Neural cell (in vitro differentiated cells): ENCODE results near the gene UBL4A. TPM values are rescaled to one million over a fixed set of nuclear protein-coding genes. Genes with fewer than 3 reads are reported as not detected.
A peak's percentile ranks its signal among the peaks of the same experiment; 100 is the strongest.

Experiments used
- H2AFZ ChIP-seq: fragments of 200-600, 300-800 bp; sonication (generic), shearing (Covaris generic); 2 replicates; pipeline ENCODE4 v1.6.0; 2014; ENCODE audit warnings: low read depth, mild to moderate bottlenecking, antibody characterized with exemption, low read length, moderate library complexity
- H3F3A ChIP-seq: fragments of 200-600 bp; shearing (Covaris generic); 2 replicates; pipeline ENCODE4 v1.6.1; 2016; ENCODE audit warnings: mild to moderate bottlenecking, moderate library complexity, mixed read lengths, antibody characterized with exemption, low read length; ENCODE audit not compliant: insufficient read depth, poor library complexity, severe bottlenecking
- H3K27ac ChIP-seq: fragments of 200-600, 300-800 bp; sonication (generic), shearing (Covaris generic); 2 replicates; pipeline ENCODE4 v1.5.1; 2014; ENCODE audit warnings: mild to moderate bottlenecking, low read length, moderate library complexity
- H3K27me3 ChIP-seq: fragments of 300-800, 200-600 bp; sonication (generic), shearing (Covaris generic); 2 replicates; pipeline ENCODE4 v1.6.0; 2014; ENCODE audit warnings: mild to moderate bottlenecking, low read depth, low read length, moderate library complexity; ENCODE audit not compliant: insufficient read depth
- H3K36me3 ChIP-seq: fragments of 300-800, 200-600 bp; sonication (generic), shearing (Covaris generic); 2 replicates; pipeline ENCODE4 v1.5.1; 2014; ENCODE audit warnings: mild to moderate bottlenecking, antibody characterized with exemption, low read length, moderate library complexity; ENCODE audit not compliant: insufficient read depth
- H3K4me2 ChIP-seq: fragments of 300-800, 200-600 bp; sonication (generic), shearing (Covaris generic); 2 replicates; pipeline ENCODE4 v1.6.0; 2014; ENCODE audit warnings: mild to moderate bottlenecking, low read length
- H3K4me3 ChIP-seq: fragments of 300-800, 200-600 bp; sonication (generic), shearing (Covaris generic); 2 replicates; pipeline ENCODE4 v1.5.1; 2014; ENCODE audit warnings: mild to moderate bottlenecking, low read length, moderate library complexity
- H3K79me2 ChIP-seq: fragments of 200-600 bp; shearing (Covaris generic); replicated peaks from 2 replicates; pipeline ENCODE4 v1.6.0; 2014; ENCODE audit warnings: mild to moderate bottlenecking, low read length, moderate library complexity; ENCODE audit not compliant: insufficient read depth
- H3K9ac ChIP-seq: fragments of 300-800, 200-600 bp; sonication (generic), shearing (Covaris generic); 2 replicates; pipeline ENCODE4 v1.6.1; 2016; ENCODE audit warnings: mild to moderate bottlenecking, low read length, mixed read lengths
- H3K9me2 ChIP-seq: fragments of 200-600 bp; shearing (Covaris generic); 2 replicates; pipeline ENCODE4 v1.6.1; 2016; ENCODE audit warnings: mild to moderate bottlenecking, low read length, mixed read lengths; ENCODE audit not compliant: insufficient read depth
- H3K9me3 ChIP-seq: fragments of 200-600, 300-800 bp; sonication (generic), shearing (Covaris generic); 2 replicates; pipeline ENCODE4 v1.6.1; 2016; ENCODE audit warnings: mild to moderate bottlenecking, mixed run types, low read length, moderate library complexity, mixed read lengths
- H4K20me1 ChIP-seq: fragments of 200-600 bp; shearing (Covaris generic); 2 replicates; pipeline ENCODE4 v1.6.1; 2016; ENCODE audit warnings: mild to moderate bottlenecking, mixed run types; ENCODE audit not compliant: insufficient read depth
- EP300 ChIP-seq: fragments of 450-650 bp; conservative IDR thresholded peaks from 2 replicates; pipeline ENCODE4 v1.6.1; 2014; ENCODE audit warnings: antibody characterized with exemption, mild to moderate bottlenecking, moderate library complexity; ENCODE audit not compliant: poor library complexity, severe bottlenecking
- EZH2 ChIP-seq: fragments of 200-600, 300-800 bp; shearing (Covaris generic), sonication (generic); IDR thresholded peaks from 2 replicates; pipeline ENCODE4 v1.6.1; 2014; ENCODE audit warnings: antibody characterized with exemption, low read length, borderline replicate concordance, mild to moderate bottlenecking; ENCODE audit not compliant: insufficient read depth, poor library complexity, severe bottlenecking
- MXI1 ChIP-seq: fragments of 450-650 bp; conservative IDR thresholded peaks from 2 replicates; pipeline ENCODE4 v1.6.1; 2014; ENCODE audit warnings: antibody characterized with exemption, mild to moderate bottlenecking; ENCODE audit not compliant: poor library complexity, severe bottlenecking
- POLR2AphosphoS5 ChIP-seq: IDR thresholded peaks from 2 replicates; pipeline ENCODE4 v1.6.1; 2012
- RAD21 ChIP-seq: fragments of 450-650 bp; conservative IDR thresholded peaks from 2 replicates; pipeline ENCODE4 v1.6.1; 2014; ENCODE audit warnings: antibody characterized with exemption, mild to moderate bottlenecking, moderate library complexity
- SMC3 ChIP-seq: fragments of 450-650 bp; conservative IDR thresholded peaks from 2 replicates; pipeline ENCODE4 v1.6.1; 2014; ENCODE audit warnings: antibody characterized with exemption, mild to moderate bottlenecking, moderate library complexity; ENCODE audit not compliant: poor library complexity
- TAF1 ChIP-seq: IDR thresholded peaks from 2 replicates; pipeline ENCODE4 v1.6.1; 2012; ENCODE audit warnings: low read depth
- polyA plus RNA-seq: library from polyadenylated mRNA; depleted of rRNA; stranded (reverse); fragments of >200 nt; gene quantifications from 2 replicates; pipeline ENCODE4 v1.2.3, GENCODE V29; 2014
- TF ChIP-seq, protein P1 (sequence below): IDR thresholded peaks from 2 replicates; pipeline ENCODE4 v1.6.1; 2012; ENCODE audit warnings: borderline replicate concordance
- TF ChIP-seq, protein P2 (sequence below): fragments of 450-650 bp; IDR thresholded peaks from 2 replicates; pipeline ENCODE4 v1.5.1; 2014; ENCODE audit warnings: antibody characterized with exemption, mild to moderate bottlenecking, moderate library complexity; ENCODE audit not compliant: poor library complexity, severe bottlenecking

The UBL4A gene
- polyA plus RNA-seq, 1 donor from 2014 or later, result 28.5 TPM

DNA sequence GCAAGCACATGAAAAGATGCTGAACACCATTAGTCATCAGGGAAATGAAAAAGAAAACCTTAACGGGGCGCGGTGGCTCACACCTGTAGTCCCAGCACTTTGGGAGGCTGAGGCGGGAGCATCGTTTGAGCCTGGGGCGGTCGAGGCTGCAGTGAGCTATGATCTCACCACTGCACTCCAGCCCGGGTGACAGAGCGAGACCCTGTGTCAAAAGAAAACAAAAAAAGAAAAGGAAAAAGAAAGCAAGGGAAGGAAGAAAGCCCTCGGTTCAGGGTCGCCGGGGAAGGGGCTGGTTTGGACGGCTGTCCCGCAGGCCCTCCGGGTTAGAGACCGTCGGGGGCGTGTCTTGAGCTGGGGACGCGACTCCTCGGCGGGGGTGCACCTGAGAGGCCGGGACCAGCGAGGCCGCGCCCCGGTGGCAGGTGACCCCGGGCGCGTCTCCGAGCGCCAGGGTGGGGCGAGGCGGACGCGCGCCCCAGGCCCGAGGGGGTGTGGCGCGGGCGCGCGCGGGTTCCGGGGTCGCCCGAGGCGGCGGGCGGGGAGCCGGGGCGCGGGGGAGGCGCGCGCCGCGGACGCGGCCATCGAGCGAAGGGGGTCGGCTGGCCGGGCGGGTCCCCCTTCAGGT is 28.8 kb downstream of the UBL4A start:
- H4K20me1 ChIP-seq, result no peaks in the 10 kb centered on the region
- H2AFZ ChIP-seq, result no peak overlapping the region
- H3K9me2 ChIP-seq, result no peaks in the 10 kb centered on the region
- peak overlapping the region; percentile 82 for H3K9ac ChIP-seq
- H3K4me3 ChIP-seq, result peak overlapping the region; percentile 60
- no peaks in the 10 kb centered on the region for H3K27me3 ChIP-seq
- no peak for TF ChIP-seq TAF1
- TF ChIP-seq, protein P1, sequence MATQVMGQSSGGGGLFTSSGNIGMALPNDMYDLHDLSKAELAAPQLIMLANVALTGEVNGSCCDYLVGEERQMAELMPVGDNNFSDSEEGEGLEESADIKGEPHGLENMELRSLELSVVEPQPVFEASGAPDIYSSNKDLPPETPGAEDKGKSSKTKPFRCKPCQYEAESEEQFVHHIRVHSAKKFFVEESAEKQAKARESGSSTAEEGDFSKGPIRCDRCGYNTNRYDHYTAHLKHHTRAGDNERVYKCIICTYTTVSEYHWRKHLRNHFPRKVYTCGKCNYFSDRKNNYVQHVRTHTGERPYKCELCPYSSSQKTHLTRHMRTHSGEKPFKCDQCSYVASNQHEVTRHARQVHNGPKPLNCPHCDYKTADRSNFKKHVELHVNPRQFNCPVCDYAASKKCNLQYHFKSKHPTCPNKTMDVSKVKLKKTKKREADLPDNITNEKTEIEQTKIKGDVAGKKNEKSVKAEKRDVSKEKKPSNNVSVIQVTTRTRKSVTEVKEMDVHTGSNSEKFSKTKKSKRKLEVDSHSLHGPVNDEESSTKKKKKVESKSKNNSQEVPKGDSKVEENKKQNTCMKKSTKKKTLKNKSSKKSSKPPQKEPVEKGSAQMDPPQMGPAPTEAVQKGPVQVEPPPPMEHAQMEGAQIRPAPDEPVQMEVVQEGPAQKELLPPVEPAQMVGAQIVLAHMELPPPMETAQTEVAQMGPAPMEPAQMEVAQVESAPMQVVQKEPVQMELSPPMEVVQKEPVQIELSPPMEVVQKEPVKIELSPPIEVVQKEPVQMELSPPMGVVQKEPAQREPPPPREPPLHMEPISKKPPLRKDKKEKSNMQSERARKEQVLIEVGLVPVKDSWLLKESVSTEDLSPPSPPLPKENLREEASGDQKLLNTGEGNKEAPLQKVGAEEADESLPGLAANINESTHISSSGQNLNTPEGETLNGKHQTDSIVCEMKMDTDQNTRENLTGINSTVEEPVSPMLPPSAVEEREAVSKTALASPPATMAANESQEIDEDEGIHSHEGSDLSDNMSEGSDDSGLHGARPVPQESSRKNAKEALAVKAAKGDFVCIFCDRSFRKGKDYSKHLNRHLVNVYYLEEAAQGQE, result peak; percentile 20
- TF ChIP-seq POLR2AphosphoS5, result peak; percentile 40
- no peaks in the 10 kb centered on the region for H3K9me3 ChIP-seq
- no peaks in the 10 kb centered on the region for H3F3A ChIP-seq
- H3K4me2 ChIP-seq, result no peak overlapping the region
- peak overlapping the region; percentile 62 for H3K27ac ChIP-seq
- peaks cover 18% of the 10 kb centered on the region for H3K79me2 ChIP-seq
- no peaks in the 10 kb centered on the region for H3K36me3 ChIP-seq

DNA sequence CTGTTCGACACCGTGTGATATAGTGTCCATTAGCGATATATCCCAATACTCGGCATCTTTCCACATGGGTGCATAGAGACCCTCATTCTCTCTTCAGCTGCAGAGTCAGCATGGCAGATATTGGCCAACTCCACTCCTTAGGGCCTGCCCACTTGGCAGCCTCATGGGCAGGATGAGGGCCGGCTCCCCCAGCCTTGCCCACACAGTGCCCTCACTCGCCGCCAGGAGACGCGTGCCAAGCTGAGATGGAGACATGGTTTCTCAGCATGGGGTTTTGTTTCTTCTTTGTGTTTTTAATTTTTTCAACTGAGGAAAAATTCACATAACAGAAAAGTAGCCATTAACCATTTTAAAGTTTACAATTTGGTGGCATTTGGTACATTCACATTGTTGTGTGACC is 33.6 kb downstream of the UBL4A start:
- no peaks in the 10 kb centered on the region for H3K79me2 ChIP-seq
- H3K4me2 ChIP-seq, result no peak overlapping the region
- H3K27ac ChIP-seq, result no peak overlapping the region
- TF ChIP-seq, protein P1, result no peak
- TF ChIP-seq SMC3 (no peak), EZH2 (no peak), MXI1 (no peak), RAD21 (no peak), EP300 (no peak), TAF1 (no peak), POLR2AphosphoS5 (no peak)
- TF ChIP-seq, protein P2, sequence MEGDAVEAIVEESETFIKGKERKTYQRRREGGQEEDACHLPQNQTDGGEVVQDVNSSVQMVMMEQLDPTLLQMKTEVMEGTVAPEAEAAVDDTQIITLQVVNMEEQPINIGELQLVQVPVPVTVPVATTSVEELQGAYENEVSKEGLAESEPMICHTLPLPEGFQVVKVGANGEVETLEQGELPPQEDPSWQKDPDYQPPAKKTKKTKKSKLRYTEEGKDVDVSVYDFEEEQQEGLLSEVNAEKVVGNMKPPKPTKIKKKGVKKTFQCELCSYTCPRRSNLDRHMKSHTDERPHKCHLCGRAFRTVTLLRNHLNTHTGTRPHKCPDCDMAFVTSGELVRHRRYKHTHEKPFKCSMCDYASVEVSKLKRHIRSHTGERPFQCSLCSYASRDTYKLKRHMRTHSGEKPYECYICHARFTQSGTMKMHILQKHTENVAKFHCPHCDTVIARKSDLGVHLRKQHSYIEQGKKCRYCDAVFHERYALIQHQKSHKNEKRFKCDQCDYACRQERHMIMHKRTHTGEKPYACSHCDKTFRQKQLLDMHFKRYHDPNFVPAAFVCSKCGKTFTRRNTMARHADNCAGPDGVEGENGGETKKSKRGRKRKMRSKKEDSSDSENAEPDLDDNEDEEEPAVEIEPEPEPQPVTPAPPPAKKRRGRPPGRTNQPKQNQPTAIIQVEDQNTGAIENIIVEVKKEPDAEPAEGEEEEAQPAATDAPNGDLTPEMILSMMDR, result no peak
- H4K20me1 ChIP-seq, result no peaks in the 10 kb centered on the region
- H2AFZ ChIP-seq, result no peak overlapping the region
- no peaks in the 10 kb centered on the region for H3K9me2 ChIP-seq
- no peaks in the 10 kb centered on the region for H3K9me3 ChIP-seq
- no peak overlapping the region for H3K4me3 ChIP-seq
- no peaks in the 10 kb centered on the region for H3F3A ChIP-seq
- no peaks in the 10 kb centered on the region for H3K36me3 ChIP-seq
- H3K9ac ChIP-seq, result no peak overlapping the region
- H3K27me3 ChIP-seq, result no peaks in the 10 kb centered on the region
